CD1c-positive myeloid dendritic cell (primary cell): ENCODE data around the gene SIRT1.
"Not testable (repeated sequence)": the region's sequence is repeated elsewhere in the genome, so short reads cannot be mapped to it uniquely, and the experiment has no call there.

Source experiments
- DNase-seq: peaks from one replicate; pipeline ENCODE4 v3.0.0-alpha.2; 2016; ENCODE audit errors: extremely low spot score

The SIRT1 gene

GRCh38 chr10:67884313-67884841 is at the start of gene SIRT1:
TSS of gene SIRT1 (plus strand) at chr10:67884656. CDS start at chr10:67884722, 66 bp downstream.
- peak; percentile 97 for DNase-seq

GRCh38 chr10:67835541-67836394 is 48.7 kb upstream of the SIRT1 start:
- not testable (repeated sequence) for DNase-seq

- no peak for DNase-seq
Observed at GRCh38 chr10:67836488-67836887, 48.0 kb upstream of the SIRT1 start.

GRCh38 chr10:67836972-67837371 is 47.5 kb upstream of the SIRT1 start:
- no peak for DNase-seq

- peak; percentile 48 for DNase-seq
Observed at GRCh38 chr10:67837541-67838314, 46.7 kb upstream of the SIRT1 start, which contains the start of gene DNAJC12. TSS of gene DNAJC12 (minus strand) at chr10:67838188. CDS start at chr10:67838011, 177 bp downstream.

- not testable (repeated sequence) for DNase-seq
Observed at GRCh38 chr10:67839511-67839910, 44.9 kb upstream of the SIRT1 start.

- DNase-seq, result peak; percentile 74
Observed at GRCh38 chr10:67839951-67840350, 44.5 kb upstream of the SIRT1 start.

GRCh38 chr10:67841737-67842136 is 42.7 kb upstream of the SIRT1 start:
- DNase-seq, result no peak

- DNase-seq, result no peak
Observed at GRCh38 chr10:67843284-67843683, 41.2 kb upstream of the SIRT1 start.

GRCh38 chr10:67849331-67850011 is 35.0 kb upstream of the SIRT1 start:
- peak; percentile 95 for DNase-seq

- no peak for DNase-seq
Observed at GRCh38 chr10:67851186-67851585, 33.3 kb upstream of the SIRT1 start.

- DNase-seq, result no peak
Observed at GRCh38 chr10:67852761-67853160, 31.7 kb upstream of the SIRT1 start.

GRCh38 chr10:67853512-67853911 is 30.9 kb upstream of the SIRT1 start:
- DNase-seq, result no peak

GRCh38 chr10:67858971-67859370 is 25.5 kb upstream of the SIRT1 start:
- DNase-seq, result no peak

GRCh38 chr10:67861750-67862432 is 22.6 kb upstream of the SIRT1 start:
- DNase-seq, result no peak

GRCh38 chr10:67863094-67863493 is 21.4 kb upstream of the SIRT1 start:
- DNase-seq, result no peak

GRCh38 chr10:67864607-67865371 is 19.7 kb upstream of the SIRT1 start:
- peak; percentile 86 for DNase-seq

GRCh38 chr10:67868132-67868531 is 16.3 kb upstream of the SIRT1 start:
- DNase-seq, result no peak

- DNase-seq, result no peak
Observed at GRCh38 chr10:67869996-67870395, 14.5 kb upstream of the SIRT1 start.
